ENCODE measurements around the gene POR.

Gene POR

DNA sequence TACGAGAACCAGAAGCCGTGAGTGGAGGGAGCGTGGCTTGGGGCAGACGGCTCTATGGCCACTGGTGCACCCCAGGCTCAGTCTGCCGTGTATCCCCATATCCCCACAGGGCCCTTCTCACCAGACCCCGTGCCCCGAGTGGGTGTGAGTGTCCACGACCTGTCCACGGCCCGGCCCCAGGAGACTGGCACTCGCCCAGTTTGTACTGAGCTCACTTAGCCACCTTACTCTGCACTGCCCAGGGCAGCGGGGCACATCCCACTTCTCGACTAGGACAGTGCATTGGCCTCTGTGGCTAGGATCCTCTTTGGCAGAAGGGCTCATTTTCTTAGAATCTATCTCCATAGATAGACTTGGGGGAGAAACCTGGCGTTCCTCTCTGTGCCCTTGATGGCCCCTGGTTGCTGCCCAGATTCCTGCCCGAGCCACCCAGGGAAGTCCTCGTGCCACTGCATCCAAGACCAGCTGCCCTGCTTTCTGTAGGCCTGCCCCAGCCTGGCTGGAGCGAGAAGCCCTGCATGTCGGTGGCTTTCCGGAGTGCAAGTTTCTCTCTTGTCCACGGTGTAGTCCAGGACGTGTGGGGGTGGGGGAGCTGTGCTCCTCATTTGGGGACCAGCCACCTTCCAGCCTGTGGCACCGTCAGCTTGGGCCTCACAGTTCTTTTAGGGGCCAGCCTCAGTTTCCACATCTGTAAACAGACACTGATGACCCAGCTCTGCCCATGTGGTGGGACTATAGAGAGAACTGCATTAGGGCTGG, 67.5 kb downstream of the POR start (continued):
- TF ChIP-seq TSHZ2 (CRISPR knock-in tag; IDR thresholded peaks at IDR 0.05) (no peak), ARNTL (CRISPR knock-in tag; IDR thresholded peaks at IDR 0.05; ENCODE audit: borderline replicate concordance, low read depth) (no peak), CSRNP3 (CRISPR knock-in tag; IDR thresholded peaks at IDR 0.05) (no peak), ZNF70 (CRISPR knock-in tag; IDR thresholded peaks at IDR 0.05) (no peak), OSR1 (CRISPR knock-in tag; IDR thresholded peaks at IDR 0.05) (no peak), CSDC2 (CRISPR knock-in tag; IDR thresholded peaks at IDR 0.05) (no peak), ISL1 (CRISPR knock-in tag; IDR thresholded peaks at IDR 0.05) (no peak)

DNA sequence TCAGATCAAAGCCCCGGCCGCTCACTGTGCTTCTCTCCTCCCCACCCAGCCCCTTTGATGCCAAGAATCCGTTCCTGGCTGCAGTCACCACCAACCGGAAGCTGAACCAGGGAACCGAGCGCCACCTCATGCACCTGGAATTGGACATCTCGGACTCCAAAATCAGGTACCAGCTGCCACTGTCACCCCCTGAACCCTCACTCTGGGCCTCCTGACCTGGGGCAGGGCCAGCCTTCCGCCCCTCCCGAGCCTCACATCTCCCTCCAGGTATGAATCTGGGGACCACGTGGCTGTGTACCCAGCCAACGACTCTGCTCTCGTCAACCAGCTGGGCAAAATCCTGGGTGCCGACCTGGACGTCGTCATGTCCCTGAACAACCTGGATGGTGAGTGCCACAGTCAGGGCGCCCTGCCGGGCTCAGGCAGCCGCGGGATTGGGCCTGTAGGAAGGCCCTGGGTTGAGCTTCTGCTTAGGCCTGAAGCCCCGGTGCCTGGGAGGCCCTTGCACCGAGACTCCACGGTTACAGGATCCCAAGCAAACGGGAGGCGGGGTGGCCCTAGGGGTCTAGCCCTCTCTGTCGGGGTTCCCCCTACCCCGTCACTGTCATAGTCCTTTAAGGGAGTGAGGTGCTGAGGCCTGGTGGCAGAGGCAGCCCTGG, 68.6 kb downstream of the POR start:
- no peak for TF ChIP-seq SNAI2 (CRISPR knock-in tag; IDR thresholded peaks at IDR 0.05)
- no peak for TF ChIP-seq ESRRG (CRISPR knock-in tag; IDR thresholded peaks at IDR 0.05)
- TF ChIP-seq ZNF70 (CRISPR knock-in tag; IDR thresholded peaks at IDR 0.05), result no peak
- TF ChIP-seq PPARA (CRISPR knock-in tag; IDR thresholded peaks at IDR 0.05; ENCODE audit: borderline replicate concordance), result no peak
- no peak for TF ChIP-seq ZNF565 (CRISPR knock-in tag; conservative IDR thresholded peaks at IDR 0.05; ENCODE audit: low read depth)
- TF ChIP-seq ZFP3 (CRISPR knock-in tag; IDR thresholded peaks at IDR 0.05), result no peak
- no peak for TF ChIP-seq GLIS3 (CRISPR knock-in tag; IDR thresholded peaks at IDR 0.05)
- no peak for TF ChIP-seq OSR1 (CRISPR knock-in tag; IDR thresholded peaks at IDR 0.05)
- TF ChIP-seq CSDC2 (CRISPR knock-in tag; IDR thresholded peaks at IDR 0.05), result no peak
- TF ChIP-seq POU6F1 (CRISPR knock-in tag; IDR thresholded peaks at IDR 0.05; ENCODE audit: borderline replicate concordance, low read depth), result no peak
- ATAC-seq, result no peak

DNA sequence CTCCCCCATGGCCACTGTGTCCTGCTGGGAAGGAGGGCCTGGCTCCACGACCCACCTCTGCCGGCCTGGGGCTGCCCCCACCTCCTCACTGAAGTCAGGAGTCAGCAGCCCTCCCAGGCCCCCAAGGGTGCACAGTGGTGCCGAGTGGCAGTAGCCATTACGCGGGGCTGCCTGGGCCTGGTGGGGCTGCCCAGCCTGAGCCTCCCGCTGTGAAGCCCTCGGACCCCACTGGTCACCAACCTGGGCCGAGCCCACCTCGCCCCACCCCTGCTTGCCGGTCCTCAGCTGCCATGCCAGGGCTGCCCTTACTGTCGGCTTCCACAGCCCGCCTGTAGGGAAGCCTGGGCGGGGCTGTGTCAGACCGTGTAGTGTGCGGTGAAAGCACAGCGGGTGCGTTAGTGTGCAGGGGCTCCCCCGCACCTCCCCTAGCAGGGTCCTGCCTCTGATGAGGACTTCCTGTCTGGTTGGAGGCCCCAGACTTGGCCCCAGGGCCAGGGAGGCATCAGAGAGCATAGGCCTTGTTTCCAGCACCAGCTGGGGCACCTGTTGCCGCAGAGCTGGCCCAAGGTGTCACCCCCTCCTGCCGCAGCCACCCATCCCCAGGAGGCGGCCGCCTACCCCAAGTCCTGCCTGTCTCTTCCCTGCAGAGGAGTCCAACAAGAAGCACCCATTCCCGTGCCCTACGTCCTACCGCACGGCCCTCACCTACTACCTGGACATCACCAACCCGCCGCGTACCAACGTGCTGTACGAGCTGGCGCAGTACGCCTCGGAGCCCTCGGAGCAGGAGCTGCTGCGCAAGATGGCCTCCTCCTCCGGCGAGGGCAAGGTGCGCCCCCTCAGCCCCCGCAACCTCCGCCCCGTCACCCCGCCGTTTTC, 69.4 kb downstream of the POR start:
- no peak for TF ChIP-seq GLIS3 (CRISPR knock-in tag; IDR thresholded peaks at IDR 0.05)
- no peak for TF ChIP-seq RARB (CRISPR knock-in tag; IDR thresholded peaks at IDR 0.05)
- no peak for TF ChIP-seq CSDC2 (CRISPR knock-in tag; IDR thresholded peaks at IDR 0.05)
- TF ChIP-seq ZFP30 (CRISPR knock-in tag; IDR thresholded peaks at IDR 0.05), result no peak
- no peak for TF ChIP-seq POU6F1 (CRISPR knock-in tag; IDR thresholded peaks at IDR 0.05; ENCODE audit: borderline replicate concordance, low read depth)
- TF ChIP-seq OSR1 (CRISPR knock-in tag; IDR thresholded peaks at IDR 0.05), result no peak
- no peak for TF ChIP-seq ISL1 (CRISPR knock-in tag; IDR thresholded peaks at IDR 0.05)
- TF ChIP-seq ZC3H10 (CRISPR knock-in tag; IDR thresholded peaks at IDR 0.05), result no peak
- TF ChIP-seq ZNF565 (CRISPR knock-in tag; conservative IDR thresholded peaks at IDR 0.05; ENCODE audit: low read depth), result no peak
- no peak for TF ChIP-seq ZFP3 (CRISPR knock-in tag; IDR thresholded peaks at IDR 0.05)
- ATAC-seq, result no peak
